Measurements from ENCODE around the gene NPR2.

NPR2 gene

GRCh38 chr9:35763803-35764202 is 27.6 kb upstream of the NPR2 start:
- Histone ChIP-seq H3K79me2 (ENCODE audit: insufficient read depth, low read depth) (peaks cover 35% of the 10 kb centered on the region; the same call in 1 of the 2 replicates), H3K4me3 (IDR thresholded peaks at IDR 0.05; ENCODE audit: insufficient read depth, low read depth, low read length) (no peak overlapping the region), H2AFZ (ENCODE audit: low read depth) (no peak overlapping the region), H3K4me1 (ENCODE audit: low read depth, poor library complexity, severe bottlenecking) (peaks cover 3% of the 10 kb centered on the region), H4K20me1 (ENCODE audit: insufficient read depth) (no peaks in the 10 kb centered on the region), H3K9ac (no peak overlapping the region), H3K4me2 (no peak overlapping the region), H3K27ac (no peak overlapping the region), H3K36me3 (ENCODE audit: insufficient read depth) (no peaks in the 10 kb centered on the region), H3K27me3 (ENCODE audit: insufficient read depth, low read depth) (no peaks in the 10 kb centered on the region)
- TF ChIP-seq CTCF (conservative IDR thresholded peaks at IDR 0.05; ENCODE audit: low read depth, low read length) = no peak

GRCh38 chr9:35766997-35767396 is 24.4 kb upstream of the NPR2 start:
- Histone ChIP-seq H3K9ac (no peak overlapping the region), H3K4me1 (ENCODE audit: low read depth, poor library complexity, severe bottlenecking) (no peaks in the 10 kb centered on the region), H3K4me2 (no peak overlapping the region), H3K27me3 (ENCODE audit: insufficient read depth, low read depth) (no peaks in the 10 kb centered on the region), H3K27ac (no peak overlapping the region), H3K4me3 (IDR thresholded peaks at IDR 0.05; ENCODE audit: insufficient read depth, low read depth, low read length) (no peak overlapping the region), H2AFZ (ENCODE audit: low read depth) (no peak overlapping the region), H3K36me3 (ENCODE audit: insufficient read depth) (no peaks in the 10 kb centered on the region), H3K79me2 (ENCODE audit: insufficient read depth, low read depth) (peaks cover 13% of the 10 kb centered on the region; the same call in 1 of the 2 replicates), H4K20me1 (ENCODE audit: insufficient read depth) (no peaks in the 10 kb centered on the region)
- no peak for TF ChIP-seq CTCF (conservative IDR thresholded peaks at IDR 0.05; ENCODE audit: low read depth, low read length)

- Histone ChIP-seq H3K4me1 (ENCODE audit: low read depth, poor library complexity, severe bottlenecking) (no peaks in the 10 kb centered on the region), H3K4me2 (no peak overlapping the region), H4K20me1 (ENCODE audit: insufficient read depth) (no peaks in the 10 kb centered on the region)
Measured at GRCh38 chr9:35767458-35767857, 23.9 kb upstream of the NPR2 start.

GRCh38 chr9:35769763-35770162 is 21.6 kb upstream of the NPR2 start:
- no peak for TF ChIP-seq CTCF (conservative IDR thresholded peaks at IDR 0.05; ENCODE audit: low read depth, low read length)
- Histone ChIP-seq H3K27me3 (ENCODE audit: insufficient read depth, low read depth) (no peaks in the 10 kb centered on the region), H2AFZ (ENCODE audit: low read depth) (no peak overlapping the region), H3K4me3 (IDR thresholded peaks at IDR 0.05; ENCODE audit: insufficient read depth, low read depth, low read length) (no peak overlapping the region), H3K79me2 (ENCODE audit: insufficient read depth, low read depth) (0 out of 2 replicates have a peak, but pooled peaks cover 7% of the 10 kb centered on the region), H3K36me3 (ENCODE audit: insufficient read depth) (no peaks in the 10 kb centered on the region), H3K4me2 (no peak overlapping the region), H3K9ac (no peak overlapping the region), H3K4me1 (ENCODE audit: low read depth, poor library complexity, severe bottlenecking) (no peaks in the 10 kb centered on the region), H4K20me1 (ENCODE audit: insufficient read depth) (no peaks in the 10 kb centered on the region), H3K27ac (no peak overlapping the region)

More at GRCh38 chr9:35767458-35767857, 23.9 kb upstream of the NPR2 start:
- no peak overlapping the region for H2AFZ ChIP-seq (ENCODE audit: low read depth)
- H3K27me3 ChIP-seq (ENCODE audit: insufficient read depth, low read depth) = no peaks in the 10 kb centered on the region
- no peak overlapping the region for H3K9ac ChIP-seq
- no peak overlapping the region for H3K27ac ChIP-seq
- H3K79me2 ChIP-seq (ENCODE audit: insufficient read depth, low read depth) = peaks cover 8% of the 10 kb centered on the region; the same call in 1 of the 2 replicates
- TF ChIP-seq CTCF (conservative IDR thresholded peaks at IDR 0.05; ENCODE audit: low read depth, low read length) = no peak
- H3K4me3 ChIP-seq (IDR thresholded peaks at IDR 0.05; ENCODE audit: insufficient read depth, low read depth, low read length) = no peak overlapping the region
- no peaks in the 10 kb centered on the region for H3K36me3 ChIP-seq (ENCODE audit: insufficient read depth)
